GM18526 (cell line): ENCODE measurements around the gene NOS3.

Experiments used
- POLR2A ChIP-seq: IDR thresholded peaks from 3 replicates; pipeline ENCODE4 v1.6.1; 2011; ENCODE audit not compliant: insufficient read length; ENCODE audit errors: extremely low read depth

The NOS3 gene

GRCh38 chr7:150990416-150991186 lies at the start of gene NOS3:
NOS3 (plus strand) TSS chr7:150991017; CDS start chr7:150993804, 2,787 bp downstream.
- TF ChIP-seq POLR2A = no peak

- TF ChIP-seq POLR2A = no peak
Observed at GRCh38 chr7:150941351-150942000, 49.3 kb upstream of the NOS3 start.

DNA sequence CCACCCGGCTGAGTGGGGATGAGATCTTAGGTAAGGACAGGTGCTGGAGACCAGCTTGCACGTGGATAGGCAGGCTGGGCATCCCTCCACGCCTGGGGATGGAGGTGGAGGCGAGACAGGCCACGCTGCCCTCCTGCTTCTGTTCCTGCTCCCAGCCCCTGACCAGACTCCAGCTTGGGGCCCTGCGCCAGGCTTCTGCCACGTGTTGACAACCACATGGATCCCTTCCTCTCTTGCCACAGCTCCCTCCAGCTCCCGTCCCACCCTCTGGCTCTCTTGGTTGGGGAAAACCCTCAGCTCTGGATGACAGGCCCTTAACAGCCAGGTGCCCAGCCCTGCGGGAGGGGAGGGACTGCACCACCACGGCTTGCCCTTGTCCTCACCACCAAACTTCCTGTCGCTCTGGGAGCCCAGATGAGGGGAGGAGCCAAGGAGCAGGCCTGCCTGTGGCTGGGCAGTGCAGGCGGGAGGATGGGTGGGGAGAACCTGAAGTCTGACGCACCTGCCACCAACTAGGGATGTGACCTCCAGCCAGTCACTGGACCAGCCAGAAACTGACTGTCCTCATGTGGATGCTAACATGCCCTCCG lies 48.7 kb upstream of the NOS3 start:
- no peak for TF ChIP-seq POLR2A

GRCh38 chr7:150942591-150943452 lies 48.0 kb upstream of the NOS3 start:
- no peak for TF ChIP-seq POLR2A

- no peak for TF ChIP-seq POLR2A
Observed at GRCh38 chr7:150943453-150943814, 47.4 kb upstream of the NOS3 start.

GRCh38 chr7:150944066-150945042 lies 46.5 kb upstream of the NOS3 start:
- no peak for TF ChIP-seq POLR2A

DNA sequence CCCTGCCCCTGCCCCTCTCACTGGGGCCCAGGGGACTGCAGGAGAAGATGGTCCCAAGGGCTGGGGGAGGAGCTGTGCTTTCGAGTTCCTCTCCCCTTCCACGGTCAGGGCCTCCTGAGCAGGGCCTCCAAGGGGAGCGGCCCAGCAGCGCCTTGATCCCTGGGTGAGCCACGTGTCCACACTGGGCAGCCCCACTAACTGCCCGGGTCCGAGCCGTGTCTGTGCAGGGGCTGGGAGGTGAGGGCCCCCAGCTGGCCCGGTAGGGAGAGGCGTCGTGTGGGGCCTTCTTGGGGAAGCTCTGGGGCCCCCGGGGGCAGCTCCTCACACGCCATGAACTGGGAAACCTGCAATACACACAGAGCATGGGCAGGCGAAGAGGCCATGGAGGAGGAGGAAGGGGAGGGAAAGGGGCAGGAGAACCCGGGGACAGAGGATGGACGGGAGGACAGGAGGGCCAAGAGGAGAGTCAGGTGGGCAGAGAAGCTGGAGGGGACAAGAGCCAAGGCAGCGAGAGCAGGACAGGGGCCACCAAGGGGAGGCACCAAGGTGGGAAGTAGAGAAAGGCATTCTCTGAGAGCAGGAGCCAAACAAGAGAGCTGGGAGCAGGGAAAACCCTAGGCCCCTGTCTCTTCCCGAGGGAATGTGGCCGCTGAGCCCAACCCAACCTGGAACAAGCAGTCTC lies 45.5 kb upstream of the NOS3 start:
- no peak for TF ChIP-seq POLR2A

DNA sequence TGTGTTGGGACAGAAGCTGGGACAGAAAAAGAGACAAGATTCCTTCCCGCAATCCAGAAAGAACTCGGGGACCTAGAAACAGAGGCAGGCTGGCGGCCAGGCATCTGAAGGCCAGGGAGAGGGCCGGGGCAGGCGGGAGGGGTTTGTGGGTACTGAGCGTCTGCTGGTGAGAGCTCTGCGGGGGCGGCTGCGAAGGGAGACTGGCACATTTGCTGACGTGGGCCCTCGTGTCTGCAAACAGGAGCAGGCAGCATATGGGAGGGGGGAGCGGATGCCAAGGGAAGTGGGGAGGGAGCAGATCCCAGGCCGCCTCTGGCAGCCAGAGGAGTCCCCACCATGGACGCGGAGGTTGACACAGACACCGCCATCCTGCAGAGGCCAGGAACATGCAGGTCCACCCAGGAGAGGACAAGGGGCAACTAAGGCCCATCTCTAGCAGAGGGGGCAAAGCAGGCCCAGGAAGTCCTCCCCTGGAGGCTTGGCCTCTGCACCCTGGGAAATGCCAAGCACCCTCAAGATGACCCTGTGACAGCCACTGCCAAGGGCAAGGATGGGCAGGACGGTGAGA lies 44.9 kb upstream of the NOS3 start:
- no peak for TF ChIP-seq POLR2A

- TF ChIP-seq POLR2A = no peak
Observed at GRCh38 chr7:150946421-150947240, 44.2 kb upstream of the NOS3 start.

GRCh38 chr7:150947241-150947745 lies 43.5 kb upstream of the NOS3 start:
- TF ChIP-seq POLR2A = no peak

- TF ChIP-seq POLR2A = no peak
Observed at GRCh38 chr7:150947761-150948651, 42.8 kb upstream of the NOS3 start.

DNA sequence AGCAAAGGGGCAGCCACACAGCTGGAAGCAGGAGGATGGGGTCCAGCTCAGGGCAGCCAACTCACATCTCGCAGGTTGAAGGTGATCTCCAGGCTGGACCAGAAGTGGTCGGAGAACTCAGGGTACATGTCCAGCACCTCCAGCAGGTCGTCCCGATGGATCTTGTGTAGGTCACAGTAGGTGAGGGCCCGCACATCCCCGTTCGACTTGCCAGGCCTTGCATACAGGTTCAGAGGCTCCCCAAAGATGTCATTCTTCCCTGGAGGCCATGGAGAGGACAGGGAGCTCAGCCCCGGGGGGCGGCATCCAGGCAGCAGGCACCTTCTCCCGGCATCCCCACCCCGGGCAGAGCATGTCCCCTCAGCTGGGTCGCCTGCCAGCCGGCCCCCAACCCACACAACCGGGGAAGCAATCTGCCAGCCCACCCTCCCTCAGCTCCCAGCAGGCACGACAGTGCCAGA lies 42.0 kb upstream of the NOS3 start:
- TF ChIP-seq POLR2A = no peak

DNA sequence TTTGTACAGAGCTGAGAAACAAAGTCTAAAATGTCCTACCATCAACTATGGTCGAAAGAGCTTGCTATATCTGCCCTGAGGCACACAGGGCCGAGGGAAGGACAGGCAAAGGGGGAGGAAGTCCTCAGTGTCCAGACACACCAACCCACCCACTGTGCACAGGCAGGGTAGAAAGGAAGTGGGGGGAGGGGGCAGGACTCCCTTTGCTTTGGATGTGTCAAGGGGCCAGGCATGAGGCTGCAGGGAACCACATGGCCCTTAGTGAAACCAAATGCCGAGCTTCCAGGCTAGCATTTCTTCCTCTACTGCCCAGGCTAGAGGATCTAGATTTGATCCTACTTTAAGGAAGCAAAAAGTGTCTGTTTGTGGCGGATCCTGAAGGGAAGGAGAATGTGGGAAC lies 41.3 kb upstream of the NOS3 start:
- TF ChIP-seq POLR2A = no peak
